Trophoblast cell (in vitro differentiated cells and primary cell): ENCODE data around the gene RRAGD.

Experiments used
- DNase-seq, 2 donors: peaks; one replicate each; pipeline ENCODE4 v3.0.0-alpha.2; 2016
- H2AFZ ChIP-seq: 2 replicates; pipeline ENCODE4 v1.6.1; 2013; ENCODE audit warnings: low read length, moderate library complexity, mild to moderate bottlenecking; ENCODE audit not compliant: insufficient read depth, poor library complexity
- H2AK5ac ChIP-seq: 2 replicates; pipeline ENCODE4 v1.6.1; 2013; ENCODE audit warnings: mild to moderate bottlenecking, low read length
- H2BK120ac ChIP-seq: 2 replicates; pipeline ENCODE4 v1.6.1; 2013; ENCODE audit warnings: low read length, mild to moderate bottlenecking, moderate library complexity; ENCODE audit not compliant: insufficient read depth, poor library complexity
- H2BK12ac ChIP-seq: 2 replicates; pipeline ENCODE4 v1.6.1; 2013; ENCODE audit warnings: mild to moderate bottlenecking, low read length, moderate library complexity
- H2BK5ac ChIP-seq: 2 replicates; pipeline ENCODE4 v1.6.1; 2013; ENCODE audit warnings: low read length, low read depth, moderate library complexity, mild to moderate bottlenecking; ENCODE audit not compliant: poor library complexity
- H3K14ac ChIP-seq: 2 replicates; pipeline ENCODE4 v1.6.1; 2013; ENCODE audit warnings: mild to moderate bottlenecking, low read length
- H3K18ac ChIP-seq: 2 replicates; pipeline ENCODE4 v1.6.1; 2013; ENCODE audit warnings: mild to moderate bottlenecking, low read length
- H3K23ac ChIP-seq: 2 replicates; pipeline ENCODE4 v1.6.1; 2013; ENCODE audit warnings: low read length
- H3K27ac ChIP-seq: 2 replicates; pipeline ENCODE4 v1.5.1; 2013; ENCODE audit warnings: low read depth, mild to moderate bottlenecking, inconsistent platforms, low read length, moderate library complexity
- H3K27me3 ChIP-seq: 2 replicates; pipeline ENCODE4 v1.6.1; 2013; ENCODE audit warnings: inconsistent platforms, mild to moderate bottlenecking, low read length, moderate library complexity; ENCODE audit not compliant: insufficient read depth
- H3K36me3 ChIP-seq, 2 experiments: 1 replicate in 1 of 2; 2 replicates in 1 of 2; pipeline ENCODE4 v1.6.1; 2013; ENCODE audit warnings: low read length in 2 of 2, mild to moderate bottlenecking in 2 of 2, moderate library complexity in 1 of 2; ENCODE audit not compliant: insufficient read depth in 2 of 2, control insufficient read depth in 1 of 2
- H3K4ac ChIP-seq: 2 replicates; pipeline ENCODE4 v1.6.1; 2013; ENCODE audit warnings: low read depth, mild to moderate bottlenecking, low read length, moderate library complexity
- H3K4me1 ChIP-seq, 2 experiments: 1 replicate in 1 of 2; 2 replicates in 1 of 2; pipeline ENCODE4 v1.6.1; 2013; ENCODE audit warnings: low read length in 2 of 2, mild to moderate bottlenecking in 2 of 2, moderate library complexity in 1 of 2; ENCODE audit not compliant: insufficient read depth in 2 of 2, control insufficient read depth in 1 of 2
- H3K4me2 ChIP-seq: 2 replicates; pipeline ENCODE4 v1.6.1; 2013; ENCODE audit warnings: inconsistent platforms, mild to moderate bottlenecking, low read length, moderate library complexity
- H3K4me3 ChIP-seq: 2 replicates; pipeline ENCODE4 v1.5.1; 2013; ENCODE audit warnings: mild to moderate bottlenecking, low read depth, low read length, inconsistent platforms
- H3K79me1 ChIP-seq: one replicate; pipeline ENCODE4 v1.6.1; 2013; ENCODE audit warnings: low read length
- H3K79me2 ChIP-seq: 2 replicates; pipeline ENCODE4 v1.6.1; 2013; ENCODE audit warnings: low read length, mild to moderate bottlenecking; ENCODE audit not compliant: control insufficient read depth, insufficient read depth, poor library complexity
- H3K9ac ChIP-seq: 2 replicates; pipeline ENCODE4 v1.6.1; 2013; ENCODE audit warnings: mild to moderate bottlenecking, low read length
- H3K9me3 ChIP-seq: 2 replicates; pipeline ENCODE4 v1.6.1; 2013; ENCODE audit warnings: low read depth, mild to moderate bottlenecking, control low read depth, inconsistent platforms, low read length; ENCODE audit not compliant: insufficient read depth
- H4K12ac ChIP-seq: 2 replicates; pipeline ENCODE4 v1.6.1; 2013; ENCODE audit warnings: low read depth, mild to moderate bottlenecking, low read length, moderate library complexity
- H4K8ac ChIP-seq: 2 replicates; pipeline ENCODE4 v1.6.1; 2013; ENCODE audit warnings: low read depth, mild to moderate bottlenecking, low read length, moderate library complexity
- H4K91ac ChIP-seq: one replicate; pipeline ENCODE4 v1.6.1; 2013; ENCODE audit warnings: low read depth, mild to moderate bottlenecking, low read length, moderate library complexity
- WGBS: extraction: QIAGEN DNeasy Blood & Tissue Kit; methylation state at CpG from one replicate; pipeline ENCODE4 v1.1.7; 2013; ENCODE audit warnings: missing lambda C conversion rate; ENCODE audit not compliant: insufficient read length, insufficient coverage; ENCODE audit errors: extremely low coverage; 5-methylcytosine and 5-hydroxymethylcytosine counted together

Gene RRAGD

DNA sequence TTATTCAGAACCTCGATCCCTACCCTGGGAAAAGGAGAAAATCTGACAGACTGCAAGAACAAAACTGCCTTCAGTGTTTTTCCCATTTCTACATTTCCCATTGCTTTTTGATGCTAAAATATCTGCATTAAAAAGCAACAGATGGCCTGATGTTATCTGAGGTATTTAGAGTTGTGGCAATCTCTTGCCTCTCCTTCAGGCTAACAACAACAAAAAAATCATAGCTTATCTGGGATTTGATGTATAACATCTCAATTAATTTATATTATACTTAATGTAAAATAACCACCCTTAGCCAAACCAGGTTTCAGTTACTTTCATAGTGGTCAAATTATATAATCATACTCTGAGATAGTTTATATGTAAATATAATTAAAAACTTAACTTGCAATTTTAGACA is 81.2 kb downstream of the RRAGD start:
- Histone ChIP-seq H3K79me2 (no peaks in the 10 kb centered on the region), H3K27me3 (no peaks in the 10 kb centered on the region), H2BK12ac (no peak overlapping the region), H2BK120ac (no peak overlapping the region), H3K4ac (no peak overlapping the region), H3K18ac (no peak overlapping the region), H3K9me3 (peaks cover 1% of the 10 kb centered on the region), H4K91ac (no peak overlapping the region), H3K23ac (no peak overlapping the region), H2AFZ (no peak overlapping the region), H3K4me2 (no peak overlapping the region), H3K4me1 (peaks cover 0 to 3% of the 10 kb centered on the region in 2 experiments), H3K27ac (no peak overlapping the region), H2BK5ac (no peak overlapping the region), H3K4me3 (no peak overlapping the region), H3K9ac (no peak overlapping the region), H4K12ac (no peak overlapping the region), H3K36me3 (peaks cover 13 to 28% of the 10 kb centered on the region in 2 experiments), H2AK5ac (no peak overlapping the region), H4K8ac (no peak overlapping the region), H3K79me1 (no peaks in the 10 kb centered on the region), H3K14ac (no peak overlapping the region)
- peak in 1 of 2 donors; percentile 24 for DNase-seq
- WGBS = no CpG with 5 or more reads among the region's 1 CpG

- H3K27ac ChIP-seq = no peak overlapping the region
- DNase-seq = no peak
- H2BK5ac ChIP-seq = no peak overlapping the region
- no peak overlapping the region for H3K9ac ChIP-seq
- no peak overlapping the region for H4K91ac ChIP-seq
- no peak overlapping the region for H2AFZ ChIP-seq
- no peak overlapping the region for H3K4me2 ChIP-seq
- WGBS = no CpG with 5 or more reads among the region's 1 CpG
- H3K27me3 ChIP-seq = no peaks in the 10 kb centered on the region
- no peak overlapping the region for H3K18ac ChIP-seq
- peaks cover 1 to 4% of the 10 kb centered on the region in 2 experiments for H3K4me1 ChIP-seq
- no peak overlapping the region for H4K12ac ChIP-seq
- H2AK5ac ChIP-seq = no peak overlapping the region
- no peaks in the 10 kb centered on the region for H3K79me1 ChIP-seq
- peaks cover 11 to 28% of the 10 kb centered on the region in 2 experiments for H3K36me3 ChIP-seq
- H3K9me3 ChIP-seq = peaks cover 1% of the 10 kb centered on the region
- H3K4ac ChIP-seq = no peak overlapping the region
- H3K79me2 ChIP-seq = no peaks in the 10 kb centered on the region
- no peak overlapping the region for H2BK12ac ChIP-seq
- H4K8ac ChIP-seq = no peak overlapping the region
- H3K14ac ChIP-seq = no peak overlapping the region
- no peak overlapping the region for H3K4me3 ChIP-seq
- no peak overlapping the region for H2BK120ac ChIP-seq
- no peak overlapping the region for H3K23ac ChIP-seq
These were observed 83.1 kb downstream of the RRAGD start for GRCh38 chr6:89328976-89329375.

DNA sequence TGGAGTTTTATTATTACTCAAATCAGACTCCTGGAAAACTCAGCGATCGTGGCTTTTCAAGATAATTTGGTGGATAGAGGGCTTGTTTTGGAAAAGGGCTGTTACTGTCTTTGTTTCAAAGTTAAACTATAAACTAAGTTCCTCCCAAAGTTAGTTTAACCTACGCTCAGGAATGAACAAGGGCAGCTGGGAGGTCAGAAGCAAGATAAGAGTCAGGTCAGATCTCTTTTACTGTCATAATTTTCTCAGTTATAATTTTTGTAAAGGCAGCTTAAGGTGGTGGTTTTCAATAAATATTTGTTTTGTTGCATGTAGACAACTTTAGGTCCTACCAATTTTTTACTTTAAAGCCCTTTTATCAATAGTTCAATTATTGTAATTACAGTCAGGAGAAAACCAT is 87.8 kb downstream of the RRAGD start:
- peak overlapping the region; percentile 84 for H2BK12ac ChIP-seq
- H3K36me3 ChIP-seq = peaks cover 7 to 15% of the 10 kb centered on the region in 2 experiments

DNA sequence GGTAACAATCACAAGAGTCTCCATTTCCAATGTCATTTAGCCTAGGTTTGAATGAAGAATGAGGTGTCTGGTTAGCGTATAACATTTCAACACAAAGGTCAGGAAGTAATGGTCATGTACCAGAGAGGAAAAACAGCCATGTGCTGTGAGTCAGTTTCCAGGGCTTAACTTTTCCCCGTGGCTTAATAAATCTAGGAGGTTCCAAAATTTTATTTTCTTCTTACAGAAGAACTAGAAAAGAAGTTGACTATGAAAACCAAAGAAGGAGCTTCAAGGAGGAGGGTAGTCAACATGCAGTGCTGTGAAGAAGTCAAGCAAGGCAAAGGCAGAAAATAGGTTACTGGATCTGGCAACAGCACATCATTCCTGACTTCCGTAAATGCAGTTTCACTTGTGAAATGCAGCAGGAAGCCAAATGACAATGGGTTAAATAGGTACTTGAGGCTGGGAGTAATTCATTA is 88.5 kb downstream of the RRAGD start:
- H3K4me1 ChIP-seq = peaks cover 3 to 4% of the 10 kb centered on the region in 2 experiments
- no peaks in the 10 kb centered on the region for H3K79me2 ChIP-seq
- H3K9me3 ChIP-seq = no peaks in the 10 kb centered on the region
- no peak overlapping the region for H2BK12ac ChIP-seq
- H2BK5ac ChIP-seq = no peak overlapping the region
- H2AFZ ChIP-seq = no peak overlapping the region
- no peak overlapping the region for H2BK120ac ChIP-seq
- no peak overlapping the region for H4K8ac ChIP-seq
- peak overlapping the region; percentile 17 for H3K4me2 ChIP-seq
- no peak overlapping the region for H3K4me3 ChIP-seq
- H3K18ac ChIP-seq = no peak overlapping the region
- H3K4ac ChIP-seq = no peak overlapping the region
- H3K23ac ChIP-seq = no peak overlapping the region
- no peak overlapping the region for H4K91ac ChIP-seq
- peak overlapping the region; percentile 59 for H3K27ac ChIP-seq
- H3K79me1 ChIP-seq = no peaks in the 10 kb centered on the region
- WGBS = no CpG with 5 or more reads among the region's 3 CpGs
- no peak overlapping the region for H4K12ac ChIP-seq
- H2AK5ac ChIP-seq = no peak overlapping the region
- H3K36me3 ChIP-seq = peaks cover 7 to 13% of the 10 kb centered on the region in 2 experiments
- no peak for DNase-seq
- H3K14ac ChIP-seq = no peak overlapping the region
- H3K27me3 ChIP-seq = no peaks in the 10 kb centered on the region
- H3K9ac ChIP-seq = no peak overlapping the region

More for the DNA sequence above, 87.8 kb downstream of the RRAGD start:
- Histone ChIP-seq H4K8ac (no peak overlapping the region), H3K18ac (no peak overlapping the region), H3K79me2 (no peaks in the 10 kb centered on the region), H2BK120ac (no peak overlapping the region), H4K91ac (no peak overlapping the region), H2BK5ac (no peak overlapping the region), H3K79me1 (no peaks in the 10 kb centered on the region), H3K27ac (peak overlapping the region; percentile 59), H2AFZ (no peak overlapping the region), H2AK5ac (no peak overlapping the region), H3K14ac (no peak overlapping the region), H3K27me3 (no peaks in the 10 kb centered on the region), H3K23ac (no peak overlapping the region), H4K12ac (no peak overlapping the region), H3K9me3 (no peaks in the 10 kb centered on the region), H3K4me1 (peaks cover 3 to 4% of the 10 kb centered on the region in 2 experiments), H3K4me2 (no peak overlapping the region), H3K9ac (no peak overlapping the region), H3K4me3 (no peak overlapping the region), H3K4ac (no peak overlapping the region)
- no CpG with 5 or more reads among the region's 3 CpGs for WGBS
- no peak for DNase-seq
